Thymus (tissue), 11 donors: ENCODE data around the gene GRIK1. TPM values are rescaled to one million over a fixed set of nuclear protein-coding genes. Genes with fewer than 3 reads are reported as not detected.

ENCODE experiments used
- DNase-seq, 9 donors: peaks; one replicate each; pipeline ENCODE4 v3.0.0-alpha.2; 2013; ENCODE audit warnings: low spot score in 9 of 9, low read depth in 6 of 9, missing footprints in 1 of 9
- H3K27ac ChIP-seq, 2 donors: one replicate each; pipeline ENCODE4 v1.5.1; 2013; ENCODE audit warnings: control low read depth in 1 of 2, low read depth in 1 of 2, low read length in 1 of 2, mild to moderate bottlenecking in 1 of 2, moderate library complexity in 1 of 2
- H3K27me3 ChIP-seq, 2 donors: one replicate each; pipeline ENCODE4 v1.5.1; 2013; ENCODE audit warnings: low read length in 1 of 2; ENCODE audit not compliant: control insufficient read depth in 2 of 2, insufficient read depth in 1 of 2
- H3K36me3 ChIP-seq, 2 donors: one replicate each; pipeline ENCODE4 v1.5.1; 2013; ENCODE audit warnings: low read length in 1 of 2, mild to moderate bottlenecking in 1 of 2, moderate library complexity in 1 of 2; ENCODE audit not compliant: control insufficient read depth in 2 of 2, insufficient read depth in 2 of 2
- H3K4me1 ChIP-seq, 2 donors: one replicate each; pipeline ENCODE4 v1.5.1; 2013; ENCODE audit warnings: low read length in 2 of 2; ENCODE audit not compliant: control insufficient read depth in 2 of 2, insufficient read depth in 2 of 2
- H3K4me3 ChIP-seq, 2 donors: one replicate each; pipeline ENCODE4 v1.5.1; 2013; ENCODE audit warnings: low read length in 2 of 2, control low read depth in 1 of 2, mild to moderate bottlenecking in 1 of 2
- H3K9me3 ChIP-seq, 2 donors: one replicate each; pipeline ENCODE4 v1.5.1; 2013; ENCODE audit warnings: low read length in 1 of 2, mild to moderate bottlenecking in 1 of 2; ENCODE audit not compliant: control insufficient read depth in 2 of 2, insufficient read depth in 1 of 2
- WGBS: extraction: QIAGEN DNeasy Blood & Tissue Kit; methylation state at CpG from one replicate; pipeline ENCODE4 v1.1.7; 2013; 5-methylcytosine and 5-hydroxymethylcytosine counted together
- polyA plus RNA-seq: library from polyadenylated mRNA; stranded (reverse); fragments of 200-250 nt; gene quantifications from one replicate; pipeline ENCODE4 v1.2.3, GENCODE V29; 2013
- total RNA-seq: library from RNA; stranded (reverse); fragments of 120-200 nt; gene quantifications from one replicate; pipeline ENCODE4 v1.2.4, GENCODE V29; 2013
- donor health status: healthy.

Gene GRIK1
- total and polyA plus RNA-seq, 2 donors, result 0.05 to 0.11 TPM

GRCh38 chr21:29867796-29868195, 72.0 kb downstream of the GRIK1 start:
- WGBS, result 95% methylated on average over 1 of the region's 1 CpG

GRCh38 chr21:29860346-29860745, 79.5 kb downstream of the GRIK1 start:
- no peaks in the 10 kb centered on the region for H3K36me3 ChIP-seq
- DNase-seq, result no peak
- no peak overlapping the region for H3K4me3 ChIP-seq
- no peaks in the 10 kb centered on the region for H3K4me1 ChIP-seq
- H3K27ac ChIP-seq, result no peak overlapping the region
- no peaks in the 10 kb centered on the region for H3K9me3 ChIP-seq
- H3K27me3 ChIP-seq, result no peaks in the 10 kb centered on the region
- 93% methylated on average over 2 of the region's 2 CpGs for WGBS

More at GRCh38 chr21:29867796-29868195, 72.0 kb downstream of the GRIK1 start:
- H3K27ac ChIP-seq, result no peak overlapping the region
- H3K9me3 ChIP-seq, result no peaks in the 10 kb centered on the region
- H3K4me1 ChIP-seq, result no peaks in the 10 kb centered on the region
- H3K36me3 ChIP-seq, result no peaks in the 10 kb centered on the region
- H3K27me3 ChIP-seq, result no peaks in the 10 kb centered on the region
- no peak overlapping the region for H3K4me3 ChIP-seq
- no peak for DNase-seq

- WGBS, result 89% methylated on average over 6 of the region's 6 CpGs
- Histone ChIP-seq H3K4me3 (no peak overlapping the region), H3K27me3 (no peaks in the 10 kb centered on the region), H3K4me1 (no peaks in the 10 kb centered on the region), H3K27ac (no peak overlapping the region), H3K9me3 (no peaks in the 10 kb centered on the region), H3K36me3 (no peaks in the 10 kb centered on the region)
- no peak for DNase-seq
Observed at GRCh38 chr21:29857150-29857549, 82.6 kb downstream of the GRIK1 start.

GRCh38 chr21:29854795-29855194, 85.0 kb downstream of the GRIK1 start:
- 97% methylated on average over 1 of the region's 1 CpG for WGBS
- H3K4me3 ChIP-seq, result no peak overlapping the region
- no peaks in the 10 kb centered on the region for H3K36me3 ChIP-seq
- H3K9me3 ChIP-seq, result no peaks in the 10 kb centered on the region
- H3K4me1 ChIP-seq, result no peaks in the 10 kb centered on the region
- DNase-seq, result no peak
- H3K27me3 ChIP-seq, result no peaks in the 10 kb centered on the region
- H3K27ac ChIP-seq, result no peak overlapping the region

- no peaks in the 10 kb centered on the region for H3K9me3 ChIP-seq
- no peak overlapping the region for H3K27ac ChIP-seq
- H3K36me3 ChIP-seq, result no peaks in the 10 kb centered on the region
- no peak for DNase-seq
- 95% methylated on average over 3 of the region's 3 CpGs for WGBS
- H3K27me3 ChIP-seq, result no peaks in the 10 kb centered on the region
- no peak overlapping the region for H3K4me3 ChIP-seq
- no peaks in the 10 kb centered on the region for H3K4me1 ChIP-seq
Observed at GRCh38 chr21:29851611-29852010, 88.2 kb downstream of the GRIK1 start.

- no peaks in the 10 kb centered on the region for H3K9me3 ChIP-seq
- peak; percentile 18 to 67 (median 37) for DNase-seq
- 41% methylated on average over 6 of the region's 6 CpGs for WGBS
Observed at GRCh38 chr21:29849735-29850176, 90.0 kb downstream of the GRIK1 start.

GRCh38 chr21:29843804-29844203, 96.0 kb downstream of the GRIK1 start:
- H3K27me3 ChIP-seq, result no peaks in the 10 kb centered on the region
- WGBS, result 96% methylated on average over 3 of the region's 3 CpGs
- no peak overlapping the region for H3K27ac ChIP-seq
- H3K9me3 ChIP-seq, result no peaks in the 10 kb centered on the region
- no peaks in the 10 kb centered on the region for H3K4me1 ChIP-seq
- no peak for DNase-seq
- H3K4me3 ChIP-seq, result no peak overlapping the region
- no peaks in the 10 kb centered on the region for H3K36me3 ChIP-seq

More at GRCh38 chr21:29849735-29850176, 90.0 kb downstream of the GRIK1 start:
- Histone ChIP-seq H3K4me3 (no peak overlapping the region), H3K36me3 (no peaks in the 10 kb centered on the region), H3K4me1 (no peaks in the 10 kb centered on the region), H3K27ac (no peak overlapping the region), H3K27me3 (no peaks in the 10 kb centered on the region)

GRCh38 chr21:29834617-29835016, 105.2 kb downstream of the GRIK1 start:
- no peaks in the 10 kb centered on the region for H3K27me3 ChIP-seq
- 97% methylated on average over 2 of the region's 2 CpGs for WGBS
- DNase-seq, result no peak
- H3K4me3 ChIP-seq, result no peak overlapping the region
- no peak overlapping the region for H3K27ac ChIP-seq
- no peaks in the 10 kb centered on the region for H3K36me3 ChIP-seq
- no peaks in the 10 kb centered on the region for H3K4me1 ChIP-seq
- no peaks in the 10 kb centered on the region for H3K9me3 ChIP-seq

- no peaks in the 10 kb centered on the region for H3K4me1 ChIP-seq
- no peaks in the 10 kb centered on the region for H3K36me3 ChIP-seq
- no peaks in the 10 kb centered on the region for H3K27me3 ChIP-seq
- no peak overlapping the region for H3K4me3 ChIP-seq
- no peak for DNase-seq
- H3K9me3 ChIP-seq, result no peaks in the 10 kb centered on the region
- WGBS, result 92% methylated on average over 2 of the region's 2 CpGs
- no peak overlapping the region for H3K27ac ChIP-seq
Observed at GRCh38 chr21:29832217-29832616, 107.6 kb downstream of the GRIK1 start.
